ENCODE results near the gene CEBPZ.

Gene CEBPZ

DNA sequence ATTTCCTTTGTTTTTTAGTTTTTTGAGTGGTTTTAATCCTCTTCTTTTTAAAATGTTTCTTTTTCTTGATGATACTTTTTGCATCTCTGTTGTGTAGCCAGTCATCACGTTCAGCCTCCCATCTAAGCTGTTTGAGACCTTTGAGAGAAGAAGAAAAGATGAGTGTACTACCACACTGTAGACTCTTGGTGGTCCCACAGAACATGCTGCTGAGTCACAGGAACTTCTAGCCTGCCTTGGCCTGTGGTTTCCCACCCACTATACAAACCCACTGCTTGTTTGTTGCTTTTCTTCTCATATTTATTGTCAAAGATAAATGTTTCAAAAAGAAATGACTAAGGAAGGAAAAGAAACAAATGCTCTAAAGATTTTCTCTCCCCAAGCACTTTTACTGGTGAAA is 29.6 kb downstream of the CEBPZ start:
- H3K9me3 ChIP-seq (ENCODE audit: insufficient read depth, low read depth, low read length), result peaks cover 8% of the 10 kb centered on the region
- peaks cover 76% of the 10 kb centered on the region for H3K79me2 ChIP-seq (ENCODE audit: insufficient read depth, low read length)
- no peaks in the 10 kb centered on the region for H3K9me2 ChIP-seq (replicated peaks; ENCODE audit: low read depth, low read length)
- peaks cover 74% of the 10 kb centered on the region for H3K36me3 ChIP-seq (ENCODE audit: insufficient read depth, low read length)
- peaks cover 56% of the 10 kb centered on the region for H4K20me1 ChIP-seq (ENCODE audit: insufficient read depth, low read length, poor library complexity, severe bottlenecking)
- no peak overlapping the region for H3K9ac ChIP-seq (ENCODE audit: low read depth, low read length, poor library complexity, severe bottlenecking)
- H3K27me3 ChIP-seq (ENCODE audit: insufficient read depth, low read length, poor library complexity, severe bottlenecking), result no peaks in the 10 kb centered on the region
- no peak overlapping the region for H2AFZ ChIP-seq (ENCODE audit: low read length)
- peak overlapping the region; percentile 35 for H3K4me2 ChIP-seq (ENCODE audit: low read depth, low read length, poor library complexity, severe bottlenecking)
- TF ChIP-seq CTCF (conservative IDR thresholded peaks at IDR 0.05; ENCODE audit: low read length), result peak; percentile 45
- TF ChIP-seq EZH2phosphoT487 (IDR thresholded peaks at IDR 0.05; ENCODE audit: borderline replicate concordance), result no peak
- H3F3A ChIP-seq (ENCODE audit: low read depth), result peaks cover 13% of the 10 kb centered on the region; the same call in 1 of the 2 replicates
- H3K4me3 ChIP-seq (ENCODE audit: low read length, poor library complexity, severe bottlenecking), result no peak overlapping the region
- peaks cover 26% of the 10 kb centered on the region for H3K4me1 ChIP-seq (ENCODE audit: insufficient read depth, low read length, poor library complexity, severe bottlenecking)

DNA sequence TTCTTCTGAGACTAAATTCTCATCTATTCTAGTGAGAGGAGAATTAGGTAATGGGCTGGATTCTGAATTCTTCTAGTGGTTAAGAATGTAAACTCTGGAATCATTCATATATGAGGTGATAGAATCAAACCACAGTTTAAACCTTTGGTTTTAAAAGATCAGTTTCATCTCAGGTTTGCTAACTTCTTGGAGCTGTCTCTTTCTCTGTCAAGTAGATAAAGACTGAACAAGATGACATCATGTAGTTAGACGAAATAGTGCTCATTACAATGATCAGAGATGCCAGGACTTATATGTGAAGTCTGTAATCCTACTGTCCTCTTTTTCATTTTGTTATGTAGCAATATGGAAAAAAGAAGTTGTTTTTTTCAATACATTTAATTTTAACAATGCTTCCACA is 30.2 kb downstream of the CEBPZ start:
- Histone ChIP-seq H4K20me1 (ENCODE audit: insufficient read depth, low read length, poor library complexity, severe bottlenecking) (peaks cover 57% of the 10 kb centered on the region), H3K4me2 (ENCODE audit: low read depth, low read length, poor library complexity, severe bottlenecking) (peak overlapping the region; percentile 35), H3K4me3 (ENCODE audit: low read length, poor library complexity, severe bottlenecking) (no peak overlapping the region), H3K9me2 (replicated peaks; ENCODE audit: low read depth, low read length) (no peaks in the 10 kb centered on the region), H3K36me3 (ENCODE audit: insufficient read depth, low read length) (peaks cover 68% of the 10 kb centered on the region), H3K9ac (ENCODE audit: low read depth, low read length, poor library complexity, severe bottlenecking) (no peak overlapping the region), H2AFZ (ENCODE audit: low read length) (no peak overlapping the region), H3F3A (ENCODE audit: low read depth) (peaks cover 13% of the 10 kb centered on the region; the same call in 1 of the 2 replicates), H3K27me3 (ENCODE audit: insufficient read depth, low read length, poor library complexity, severe bottlenecking) (no peaks in the 10 kb centered on the region), H3K4me1 (ENCODE audit: insufficient read depth, low read length, poor library complexity, severe bottlenecking) (peaks cover 26% of the 10 kb centered on the region), H3K9me3 (ENCODE audit: insufficient read depth, low read depth, low read length) (peaks cover 8% of the 10 kb centered on the region), H3K79me2 (ENCODE audit: insufficient read depth, low read length) (peaks cover 76% of the 10 kb centered on the region)
- TF ChIP-seq EZH2phosphoT487 (IDR thresholded peaks at IDR 0.05; ENCODE audit: borderline replicate concordance), result no peak
- TF ChIP-seq CTCF (conservative IDR thresholded peaks at IDR 0.05; ENCODE audit: low read length), result no peak

GRCh38 chr2:37198681-37199065 is 32.7 kb downstream of the CEBPZ start:
- TF ChIP-seq CTCF (conservative IDR thresholded peaks at IDR 0.05; ENCODE audit: low read length) (no peak), EZH2phosphoT487 (IDR thresholded peaks at IDR 0.05; ENCODE audit: borderline replicate concordance) (no peak)
- Histone ChIP-seq H3K27me3 (ENCODE audit: insufficient read depth, low read length, poor library complexity, severe bottlenecking) (no peaks in the 10 kb centered on the region), H3K4me1 (ENCODE audit: insufficient read depth, low read length, poor library complexity, severe bottlenecking) (peaks cover 26% of the 10 kb centered on the region), H2AFZ (ENCODE audit: low read length) (no peak overlapping the region), H4K20me1 (ENCODE audit: insufficient read depth, low read length, poor library complexity, severe bottlenecking) (peaks cover 57% of the 10 kb centered on the region), H3K9ac (ENCODE audit: low read depth, low read length, poor library complexity, severe bottlenecking) (peak overlapping the region; percentile 86), H3K36me3 (ENCODE audit: insufficient read depth, low read length) (peaks cover 43% of the 10 kb centered on the region), H3K79me2 (ENCODE audit: insufficient read depth, low read length) (peaks cover 53% of the 10 kb centered on the region), H3K4me3 (ENCODE audit: low read length, poor library complexity, severe bottlenecking) (no peak overlapping the region), H3K9me2 (replicated peaks; ENCODE audit: low read depth, low read length) (no peaks in the 10 kb centered on the region), H3F3A (ENCODE audit: low read depth) (peaks cover 13% of the 10 kb centered on the region; the same call in 1 of the 2 replicates), H3K9me3 (ENCODE audit: insufficient read depth, low read depth, low read length) (peaks cover 4% of the 10 kb centered on the region), H3K4me2 (ENCODE audit: low read depth, low read length, poor library complexity, severe bottlenecking) (peak overlapping the region; percentile 86)
